Activated T-cell treated with anti-CD3 and anti-CD28 coated beads, Interleukin-2, amount 50 U/mL, for 4 hours (primary cell): ENCODE data around the gene TMEM151A. TPM values are rescaled to one million over a fixed set of nuclear protein-coding genes. Genes with fewer than 3 reads are reported as not detected.

Experiments used
- ATAC-seq, 2 donors: fragments of 200-7000 bp; cut with Tn5 transposase; one replicate each; pipeline ENCODE4 v1.10.0; 2021
- DNase-seq: peaks from one replicate; pipeline ENCODE4 v3.0.0-alpha.2; 2020
- H3K27me3 Mint-ChIP-seq: one replicate; pipeline ENCODE4 v1.8.0; 2021; ENCODE audit warnings: low read depth, mixed read lengths
- H3K36me3 Mint-ChIP-seq: one replicate; pipeline ENCODE4 v1.8.0; 2022; ENCODE audit warnings: mixed read lengths; ENCODE audit not compliant: insufficient read depth
- H3K4me1 Mint-ChIP-seq: one replicate; pipeline ENCODE4 v1.8.0; 2021; ENCODE audit warnings: low read depth, mixed read lengths
- H3K4me3 Mint-ChIP-seq: one replicate; pipeline ENCODE4 v1.8.0; 2021; ENCODE audit warnings: mild to moderate bottlenecking, moderate library complexity, mixed read lengths
- H3K9me3 Mint-ChIP-seq: one replicate; pipeline ENCODE4 v1.8.0; 2021; ENCODE audit warnings: mixed read lengths
- total RNA-seq, 3 donors: library from RNA; stranded (reverse); gene quantifications; one replicate each; pipeline ENCODE4 v1.2.1, GENCODE V29; 2021

TMEM151A gene
- total RNA-seq, 3 donors from 2014 or later, result 0.11 TPM; not detected in 2

- no peaks in the 10 kb centered on the region for H3K9me3 Mint-ChIP-seq
- H3K4me3 Mint-ChIP-seq, result no peak overlapping the region
- ATAC-seq, result no peak
- DNase-seq, result no peak
- peaks cover 31% of the 10 kb centered on the region for H3K4me1 Mint-ChIP-seq
- no peaks in the 10 kb centered on the region for H3K27me3 Mint-ChIP-seq
- peaks cover 2% of the 10 kb centered on the region for H3K36me3 Mint-ChIP-seq
These were observed 7.1 kb upstream of the TMEM151A start for GRCh38 chr11:66284526-66285078.

GRCh38 chr11:66285250-66285947 lies 6.3 kb upstream of the TMEM151A start:
- ATAC-seq (no peak), DNase-seq (no peak)
- Mint-ChIP-seq H3K9me3 (no peaks in the 10 kb centered on the region), H3K36me3 (peaks cover 2% of the 10 kb centered on the region), H3K4me1 (peaks cover 38% of the 10 kb centered on the region), H3K27me3 (no peaks in the 10 kb centered on the region), H3K4me3 (no peak overlapping the region)

- H3K36me3 Mint-ChIP-seq, result peaks cover 2% of the 10 kb centered on the region
- peak overlapping the region; percentile 94 for H3K4me3 Mint-ChIP-seq
- peaks cover 5% of the 10 kb centered on the region for H3K27me3 Mint-ChIP-seq
- ATAC-seq, result no peak
- H3K9me3 Mint-ChIP-seq, result no peaks in the 10 kb centered on the region
- DNase-seq, result no peak
- peaks cover 37% of the 10 kb centered on the region for H3K4me1 Mint-ChIP-seq
These were observed 5.0 kb upstream of the TMEM151A start for GRCh38 chr11:66286699-66287098.

GRCh38 chr11:66287211-66287888 lies 4.3 kb upstream of the TMEM151A start:
- Mint-ChIP-seq H3K4me3 (peak overlapping the region; percentile 94), H3K27me3 (peaks cover 5% of the 10 kb centered on the region), H3K9me3 (no peaks in the 10 kb centered on the region), H3K4me1 (peaks cover 31% of the 10 kb centered on the region), H3K36me3 (peaks cover 2% of the 10 kb centered on the region)
- DNase-seq, result no peak
- no peak for ATAC-seq

GRCh38 chr11:66287889-66288670 lies 3.6 kb upstream of the TMEM151A start:
- H3K36me3 Mint-ChIP-seq, result peaks cover 2% of the 10 kb centered on the region
- no peak for DNase-seq

GRCh38 chr11:66288671-66289547 lies 2.8 kb upstream of the TMEM151A start, which contains the start of gene YIF1A:
YIF1A (minus strand) TSS chr11:66289143; CDS start chr11:66288985, 158 bp downstream.
- Mint-ChIP-seq H3K27me3 (peaks cover 17% of the 10 kb centered on the region), H3K4me1 (peaks cover 24% of the 10 kb centered on the region), H3K36me3 (peaks cover 2% of the 10 kb centered on the region), H3K4me3 (peak within 1 kb of the TSS; percentile 94), H3K9me3 (no peaks in the 10 kb centered on the region)
- peak; percentile 96 for DNase-seq
- ATAC-seq, result peak; percentile 94 to 95

More at GRCh38 chr11:66287889-66288670, 3.6 kb upstream of the TMEM151A start:
- Mint-ChIP-seq H3K27me3 (peaks cover 12% of the 10 kb centered on the region), H3K4me1 (peaks cover 26% of the 10 kb centered on the region), H3K4me3 (peak overlapping the region; percentile 94), H3K9me3 (no peaks in the 10 kb centered on the region)
- no peak for ATAC-seq

- Mint-ChIP-seq H3K9me3 (no peaks in the 10 kb centered on the region), H3K36me3 (peaks cover 2% of the 10 kb centered on the region), H3K4me1 (peaks cover 24% of the 10 kb centered on the region), H3K27me3 (peaks cover 20% of the 10 kb centered on the region), H3K4me3 (peak overlapping the region; percentile 94)
- DNase-seq, result peak; percentile 71
- peak; percentile 70 to 73 for ATAC-seq
These were observed 2.0 kb upstream of the TMEM151A start for GRCh38 chr11:66289548-66290329.

GRCh38 chr11:66290330-66290621 lies 1.4 kb upstream of the TMEM151A start:
- Mint-ChIP-seq H3K27me3 (peaks cover 20% of the 10 kb centered on the region), H3K36me3 (peaks cover 2% of the 10 kb centered on the region), H3K4me1 (peaks cover 24% of the 10 kb centered on the region), H3K9me3 (no peaks in the 10 kb centered on the region), H3K4me3 (peak overlapping the region; percentile 94)
- ATAC-seq, result no peak
- no peak for DNase-seq

- Mint-ChIP-seq H3K4me3 (peak overlapping the region; percentile 94), H3K36me3 (no peaks in the 10 kb centered on the region), H3K9me3 (no peaks in the 10 kb centered on the region), H3K4me1 (peaks cover 24% of the 10 kb centered on the region), H3K27me3 (peaks cover 20% of the 10 kb centered on the region)
- ATAC-seq (no peak), DNase-seq (no peak)
These were observed 390 bp upstream of the TMEM151A start for GRCh38 chr11:66291303-66291705.

GRCh38 chr11:66292543-66293332 lies 1.0 kb downstream of the TMEM151A start:
- ATAC-seq, result no peak
- Mint-ChIP-seq H3K27me3 (peaks cover 20% of the 10 kb centered on the region), H3K9me3 (no peaks in the 10 kb centered on the region), H3K36me3 (no peaks in the 10 kb centered on the region), H3K4me3 (peak overlapping the region; percentile 19), H3K4me1 (peaks cover 23% of the 10 kb centered on the region)
- no peak for DNase-seq

- ATAC-seq, result no peak
- Mint-ChIP-seq H3K9me3 (no peaks in the 10 kb centered on the region), H3K4me1 (peaks cover 23% of the 10 kb centered on the region), H3K27me3 (peaks cover 20% of the 10 kb centered on the region), H3K36me3 (no peaks in the 10 kb centered on the region), H3K4me3 (no peak overlapping the region)
- DNase-seq, result no peak
These were observed 1.7 kb downstream of the TMEM151A start for GRCh38 chr11:66293352-66293751.

- peaks cover 22% of the 10 kb centered on the region for H3K4me1 Mint-ChIP-seq
- ATAC-seq, result no peak
These were observed 2.3 kb downstream of the TMEM151A start for GRCh38 chr11:66293777-66294625.

More at GRCh38 chr11:66293777-66294625, 2.3 kb downstream of the TMEM151A start:
- peaks cover 20% of the 10 kb centered on the region for H3K27me3 Mint-ChIP-seq
- H3K9me3 Mint-ChIP-seq, result no peaks in the 10 kb centered on the region
- H3K4me3 Mint-ChIP-seq, result no peak overlapping the region
- no peaks in the 10 kb centered on the region for H3K36me3 Mint-ChIP-seq
- no peak for DNase-seq
